Vagina (tissue), 2 donors: ENCODE data around the gene BLCAP. TPM values are rescaled to one million over a fixed set of nuclear protein-coding genes. Genes with fewer than 3 reads are reported as not detected.
A peak's percentile ranks its signal among the peaks of the same experiment; 100 is the strongest.

Source experiments
- DNase-seq, 2 donors: peaks; one replicate each; pipeline ENCODE4 v3.0.0-alpha.2; 2017; ENCODE audit errors: extremely low spot score in 2 of 2
- H3K27ac ChIP-seq: fragments of 200-600 bp; sonication (generic); one replicate; pipeline ENCODE4 v1.5.1; 2019
- H3K27me3 ChIP-seq: fragments of 200-600 bp; sonication (generic); one replicate; pipeline ENCODE4 v1.5.1; 2019
- H3K36me3 ChIP-seq, 2 donors: fragments of 200-600 bp; sonication (generic); one replicate each; pipeline ENCODE4 v1.5.1; 2017 to 2019
- H3K4me1 ChIP-seq: fragments of 200-600 bp; sonication (generic); one replicate; pipeline ENCODE4 v1.5.1; 2019
- H3K4me3 ChIP-seq, 2 donors: fragments of 200-600 bp; sonication (generic); 1 replicate in 1 of 2; 2 replicates in 1 of 2; pipeline ENCODE4 v1.5.1; 2016 to 2019
- H3K9me3 ChIP-seq: fragments of 200-600 bp; sonication (generic); one replicate; pipeline ENCODE4 v1.5.1; 2019
- CTCF ChIP-seq, 3 experiments: fragments of 450-650 bp in 2 of 3; fragments of 200-600 bp in 1 of 3; sonication (generic) in 1 of 3; IDR thresholded peaks; one replicate each; pipeline ENCODE4 v1.5.1; 2017 to 2019; ENCODE audit warnings: antibody characterized with exemption in 3 of 3, mild to moderate bottlenecking in 2 of 3, moderate library complexity in 2 of 3
- POLR2A ChIP-seq, 2 donors: fragments of 450-650 bp; IDR thresholded peaks; one replicate each; pipeline ENCODE4 v1.6.1; 2017; ENCODE audit warnings: antibody characterized with exemption in 2 of 2, mild to moderate bottlenecking in 2 of 2, moderate library complexity in 2 of 2
- POLR2AphosphoS5 ChIP-seq, 2 donors: sonication (generic); formaldehyde crosslinking; IDR thresholded peaks; one replicate each; pipeline ENCODE4 v1.9.0; 2017; ENCODE audit warnings: antibody characterized with exemption in 2 of 2, mild to moderate bottlenecking in 2 of 2, low read depth in 1 of 2; ENCODE audit not compliant: insufficient read depth in 1 of 2
- intact Hi-C: fragments of 100-400 bp; cut with DNase I; formaldehyde crosslinking; loops from one replicate; pipeline ENCODE4 v1.15.1; 2023
- total RNA-seq: library from RNA; depleted of rRNA; stranded (reverse); fragments of >200 nt; gene quantifications from one replicate; pipeline ENCODE4 v1.2.3, GENCODE V29; 2016

The BLCAP gene
- total RNA-seq, 1 donor from 2014 or later: 81.3 TPM

- Histone ChIP-seq H3K4me1 (peaks cover 71% of the 10 kb centered on the region), H3K27me3 (no peaks in the 10 kb centered on the region), H3K9me3 (no peaks in the 10 kb centered on the region), H3K4me3 (no peak overlapping the region), H3K36me3 (peaks cover 0 to 18% of the 10 kb centered on the region in 2 donors), H3K27ac (peak overlapping the region; percentile 25)
- DNase-seq: no peak
- TF ChIP-seq CTCF (IDR thresholded peaks at IDR 0.05) (no peak), POLR2A (IDR thresholded peaks at IDR 0.05) (no peak), POLR2AphosphoS5 (IDR thresholded peaks at IDR 0.05; ENCODE audit: insufficient read depth in 1 of 2, low read depth in 1 of 2) (no peak)
- intact Hi-C loops: no loop called here
Observed at GRCh38 chr20:37518606-37519507, 8.8 kb downstream of the BLCAP start.

GRCh38 chr20:37518059-37518458, 9.6 kb downstream of the BLCAP start:
- H3K27me3 ChIP-seq: no peaks in the 10 kb centered on the region
- H3K4me1 ChIP-seq: peaks cover 63% of the 10 kb centered on the region
- H3K36me3 ChIP-seq: peaks cover 0 to 20% of the 10 kb centered on the region in 2 donors
- H3K9me3 ChIP-seq: no peaks in the 10 kb centered on the region
- no peak for TF ChIP-seq POLR2A (IDR thresholded peaks at IDR 0.05)
- peak overlapping the region; percentile 25 for H3K27ac ChIP-seq
- intact Hi-C loops: no loop called here
- no peak for DNase-seq
- H3K4me3 ChIP-seq: no peak overlapping the region

- Histone ChIP-seq H3K27ac (peak overlapping the region; percentile 25), H3K27me3 (no peaks in the 10 kb centered on the region), H3K4me1 (peaks cover 57% of the 10 kb centered on the region), H3K36me3 (peaks cover 0 to 20% of the 10 kb centered on the region in 2 donors), H3K4me3 (no peak overlapping the region), H3K9me3 (no peaks in the 10 kb centered on the region)
- DNase-seq: no peak
- TF ChIP-seq CTCF (IDR thresholded peaks at IDR 0.05) (no peak), POLR2A (IDR thresholded peaks at IDR 0.05) (no peak), POLR2AphosphoS5 (IDR thresholded peaks at IDR 0.05; ENCODE audit: insufficient read depth in 1 of 2, low read depth in 1 of 2) (no peak)
- intact Hi-C loops: no loop called here
Observed at GRCh38 chr20:37516811-37517750, 10.6 kb downstream of the BLCAP start.

GRCh38 chr20:37515876-37516275, 11.8 kb downstream of the BLCAP start:
- Histone ChIP-seq H3K27ac (no peak overlapping the region), H3K4me1 (peaks cover 56% of the 10 kb centered on the region), H3K27me3 (no peaks in the 10 kb centered on the region), H3K9me3 (no peaks in the 10 kb centered on the region), H3K36me3 (peaks cover 0 to 24% of the 10 kb centered on the region in 2 donors), H3K4me3 (no peak overlapping the region)
- intact Hi-C loops: no loop called here
- no peak for DNase-seq
- TF ChIP-seq POLR2A (IDR thresholded peaks at IDR 0.05) (no peak), POLR2AphosphoS5 (IDR thresholded peaks at IDR 0.05; ENCODE audit: insufficient read depth in 1 of 2, low read depth in 1 of 2) (no peak), CTCF (IDR thresholded peaks at IDR 0.05) (no peak)

GRCh38 chr20:37513779-37514359, 13.8 kb downstream of the BLCAP start:
- Histone ChIP-seq H3K4me3 (no peak overlapping the region), H3K27me3 (no peaks in the 10 kb centered on the region), H3K36me3 (peaks cover 0 to 29% of the 10 kb centered on the region in 2 donors), H3K27ac (no peak overlapping the region), H3K9me3 (no peaks in the 10 kb centered on the region), H3K4me1 (peaks cover 39% of the 10 kb centered on the region)
- TF ChIP-seq POLR2A (IDR thresholded peaks at IDR 0.05): no peak
- no peak for DNase-seq
- intact Hi-C loops: no loop called here
